IMR-90 (cell line): Measurements from ENCODE around the gene RALGPS2. TPM values are rescaled to one million over a fixed set of nuclear protein-coding genes. Genes with fewer than 3 reads are reported as not detected.

Experiments
- ATAC-seq: fragments of 200-7000 bp; cut with Tn5 transposase; 2 replicates; pipeline ENCODE4 v1.9.1; 2020; ENCODE audit warnings: low read depth, mild to moderate bottlenecking, moderate library complexity
- BruUV-seq: library from RNA; stranded (reverse); fragments of 400-500 nt; replicated peaks from 2 replicates; lab custom pipeline; 2021; lab: Mats Ljungman, UMichigan
- CTCF ChIA-PET: fragments of 300-600 bp; formaldehyde crosslinking; extraction: SDS; loops from one replicate; lab custom pipeline; 2021; ENCODE audit warnings: antibody characterized with exemption; lab: Yijun Ruan, JAX
- POLR2A ChIA-PET: fragments of 300-600 bp; sonication (Branson Sonifier 250); formaldehyde crosslinking; loops from one replicate; lab custom pipeline; 2022; ENCODE audit warnings: antibody characterized with exemption; ENCODE audit not compliant: unreplicated experiment; lab: Charles Lee
- DNase-seq: peaks from one replicate; pipeline ENCODE4 v3.0.0; 2013
- H2AFZ ChIP-seq: replicated peaks from 2 replicates; pipeline ENCODE3; 2013; ENCODE audit warnings: low read length, mild to moderate bottlenecking; ENCODE audit not compliant: poor library complexity
- H2AK5ac ChIP-seq: 2 replicates; pipeline ENCODE4 v1.6.1; 2013; ENCODE audit warnings: low read depth, low read length, inconsistent platforms
- H2AK9ac ChIP-seq: replicated peaks from 2 replicates; pipeline ENCODE3; 2013; ENCODE audit warnings: mild to moderate bottlenecking, low read depth, low read length, moderate library complexity; ENCODE audit not compliant: poor library complexity
- H2BK120ac ChIP-seq: 2 replicates; pipeline ENCODE4 v1.6.1; 2013; ENCODE audit warnings: low read depth, low read length, inconsistent platforms
- H2BK15ac ChIP-seq: 3 replicates; pipeline ENCODE4 v1.6.1; 2013; ENCODE audit warnings: low read depth, low read length, inconsistent platforms
- H2BK20ac ChIP-seq: 2 replicates; pipeline ENCODE4 v1.6.1; 2013; ENCODE audit warnings: low read depth, mild to moderate bottlenecking, inconsistent platforms, low read length, moderate library complexity
- H2BK5ac ChIP-seq: 2 replicates; pipeline ENCODE4 v1.6.1; 2013; ENCODE audit warnings: mild to moderate bottlenecking, low read depth, low read length, inconsistent platforms; ENCODE audit not compliant: poor library complexity, severe bottlenecking
- H3K14ac ChIP-seq: replicated peaks from 2 replicates; pipeline ENCODE4 v1.6.1; 2013; ENCODE audit warnings: low read depth, low read length, inconsistent platforms
- H3K18ac ChIP-seq: 2 replicates; pipeline ENCODE4 v1.6.1; 2013; ENCODE audit warnings: low read depth, low read length, control low read depth
- H3K23ac ChIP-seq: 2 replicates; pipeline ENCODE4 v1.6.1; 2013; ENCODE audit warnings: low read depth, low read length, inconsistent platforms
- H3K27ac ChIP-seq: 2 replicates; pipeline ENCODE4 v1.5.1; 2013; ENCODE audit warnings: mild to moderate bottlenecking, control low read depth, low read length; ENCODE audit not compliant: insufficient read depth
- H3K27me3 ChIP-seq: 2 replicates; pipeline ENCODE4 v1.6.1; 2013; ENCODE audit warnings: low read length; ENCODE audit not compliant: control insufficient read depth, insufficient read depth
- H3K36me3 ChIP-seq: 2 replicates; pipeline ENCODE4 v1.6.1; 2013; ENCODE audit warnings: low read length, mixed read lengths; ENCODE audit not compliant: control insufficient read depth, insufficient read depth
- H3K4ac ChIP-seq: 2 replicates; pipeline ENCODE4 v1.6.1; 2013; ENCODE audit warnings: low read depth, low read length, inconsistent platforms
- H3K4me1 ChIP-seq: 2 replicates; pipeline ENCODE4 v1.6.1; 2013; ENCODE audit warnings: low read length, mixed read lengths; ENCODE audit not compliant: control insufficient read depth, insufficient read depth
- H3K4me2 ChIP-seq: 2 replicates; pipeline ENCODE4 v1.6.1; 2013; ENCODE audit warnings: low read depth, mild to moderate bottlenecking, control low read depth, low read length, moderate library complexity
- H3K4me3 ChIP-seq: 2 replicates; pipeline ENCODE4 v1.5.1; 2013; ENCODE audit warnings: low read depth, mild to moderate bottlenecking, control low read depth, low read length, moderate library complexity; ENCODE audit not compliant: insufficient read depth
- H3K56ac ChIP-seq: 2 replicates; pipeline ENCODE4 v1.6.1; 2013; ENCODE audit warnings: low read length, inconsistent platforms; ENCODE audit not compliant: insufficient read depth; ENCODE audit errors: extremely low read depth
- H3K79me1 ChIP-seq, 2 experiments: 2 replicates each; pipeline ENCODE4 v1.6.1; 2013; ENCODE audit warnings: low read length in 2 of 2, inconsistent platforms in 1 of 2, low read depth in 1 of 2
- H3K9ac ChIP-seq: 2 replicates; pipeline ENCODE4 v1.6.1; 2013; ENCODE audit warnings: low read depth, low read length, control low read depth
- H3K9me1 ChIP-seq: 2 replicates; pipeline ENCODE4 v1.6.1; 2013; ENCODE audit warnings: low read length, inconsistent platforms; ENCODE audit not compliant: insufficient read depth
- H3K9me3 ChIP-seq: 2 replicates; pipeline ENCODE4 v1.6.1; 2013; ENCODE audit warnings: low read length; ENCODE audit not compliant: control insufficient read depth, insufficient read depth
- H4K20me1 ChIP-seq: 2 replicates; pipeline ENCODE4 v1.6.1; 2013; ENCODE audit warnings: low read length, inconsistent platforms; ENCODE audit not compliant: insufficient read depth
- H4K5ac ChIP-seq: 2 replicates; pipeline ENCODE4 v1.6.1; 2013; ENCODE audit warnings: mild to moderate bottlenecking, low read depth, low read length, control low read depth
- H4K8ac ChIP-seq, 2 experiments: 2 replicates each; pipeline ENCODE4 v1.6.1; 2013; ENCODE audit warnings: low read depth in 2 of 2, low read length in 2 of 2, control low read depth in 1 of 2, inconsistent platforms in 1 of 2
- H4K91ac ChIP-seq: 2 replicates; pipeline ENCODE4 v1.6.1; 2013; ENCODE audit warnings: low read depth, low read length, inconsistent platforms; ENCODE audit not compliant: insufficient read depth
- BHLHE40 ChIP-seq: fragments of 150-350 bp; IDR thresholded peaks from 2 replicates; pipeline ENCODE4 v1.6.1; 2016; ENCODE audit warnings: mild to moderate bottlenecking, low read depth, low read length
- CEBPB ChIP-seq: IDR thresholded peaks from 2 replicates; pipeline ENCODE4 v1.6.1; 2012; ENCODE audit warnings: low read depth, low read length, improper control_type of control experiment
- CHD1 ChIP-seq: IDR thresholded peaks from 2 replicates; pipeline ENCODE4 v1.6.1; 2012; ENCODE audit warnings: low read depth, low read length, improper control_type of control experiment
- FOS ChIP-seq: fragments of 150-350 bp; IDR thresholded peaks from 2 replicates; pipeline ENCODE4 v1.6.1; 2016; ENCODE audit warnings: low read depth, low read length
- MAFK ChIP-seq: IDR thresholded peaks from 2 replicates; pipeline ENCODE4 v1.6.1; 2012; ENCODE audit warnings: low read depth, low read length, improper control_type of control experiment
- MAZ ChIP-seq: IDR thresholded peaks from 2 replicates; pipeline ENCODE4 v1.6.1; 2012; ENCODE audit warnings: low read depth, mild to moderate bottlenecking, low read length, improper control_type of control experiment, moderate library complexity, borderline replicate concordance
- MXI1 ChIP-seq: IDR thresholded peaks from 2 replicates; pipeline ENCODE4 v1.6.1; 2012; ENCODE audit warnings: low read depth, mild to moderate bottlenecking, low read length, moderate library complexity, borderline replicate concordance
- NFE2L2 ChIP-seq: fragments of 150-350 bp; IDR thresholded peaks from 2 replicates; pipeline ENCODE4 v1.6.1; 2016; ENCODE audit warnings: low read depth, mild to moderate bottlenecking, low read length
- POLR2A ChIP-seq: IDR thresholded peaks from 2 replicates; pipeline ENCODE4 v1.6.1; 2012; ENCODE audit warnings: mild to moderate bottlenecking, low read depth, low read length
- RAD21 ChIP-seq: IDR thresholded peaks from 2 replicates; pipeline ENCODE4 v1.6.1; 2012; ENCODE audit warnings: low read length, improper control_type of control experiment
- RCOR1 ChIP-seq: IDR thresholded peaks from 2 replicates; pipeline ENCODE4 v1.6.1; 2012; ENCODE audit warnings: mild to moderate bottlenecking, low read length, improper control_type of control experiment; ENCODE audit not compliant: insufficient replicate concordance
- RFX5 ChIP-seq: IDR thresholded peaks from 2 replicates; pipeline ENCODE4 v1.8.0; 2012; ENCODE audit warnings: low read depth, mild to moderate bottlenecking, low read length, moderate library complexity
- SMC3 ChIP-seq: fragments of 150-350 bp; IDR thresholded peaks from 2 replicates; pipeline ENCODE4 v1.6.1; 2016; ENCODE audit warnings: low read depth, mild to moderate bottlenecking, antibody characterized with exemption, low read length, moderate library complexity
- USF2 ChIP-seq: fragments of 150-350 bp; IDR thresholded peaks from 2 replicates; pipeline ENCODE4 v1.6.1; 2017; ENCODE audit warnings: mild to moderate bottlenecking, antibody characterized with exemption, low read length, low read depth
- WGBS, 2 experiments: methylation state at CpG; one replicate each; pipeline versions ENCODE4 v1.1.5 to v1.1.7; 2013; ENCODE audit warnings: missing lambda C conversion rate in 2 of 2; ENCODE audit not compliant: insufficient read length in 1 of 2; ENCODE audit errors: extremely low coverage in 2 of 2; 5-methylcytosine and 5-hydroxymethylcytosine counted together
- dilution Hi-C: fragments of 300-500 bp; cut with HindIII; formaldehyde crosslinking; loops from one replicate; pipeline ENCODE4 v1.14.3; 2018; ENCODE audit warnings: low sequenced_read_pairs; ENCODE audit not compliant: unreplicated experiment
- in situ Hi-C: fragments of 300-500 bp; cut with MboI; formaldehyde crosslinking; loops from 3 replicates; pipeline ENCODE4 v1.14.3; 2019; ENCODE audit warnings: low sequenced_read_pairs, inconsistent platforms, mixed read lengths
- intact Hi-C: fragments of 100-400 bp; cut with micrococcal nuclease; formaldehyde crosslinking; loops from 2 replicates; pipeline ENCODE4 v1.10.0; 2022
- polyA plus RNA-seq, 3 experiments: library from polyadenylated mRNA; depleted of rRNA; stranded (reverse); fragments of >200 nt; gene quantifications; 2 replicates each; pipeline ENCODE4 v1.2.3, GENCODE V29; 2012; ENCODE audit warnings: low replicate concordance in 1 of 3
- total RNA-seq: library from RNA; depleted of rRNA; stranded (reverse); fragments of >200 nt; gene quantifications from 2 replicates; pipeline ENCODE4 v1.2.3, GENCODE V29; 2012
- TF ChIP-seq, protein P1 (sequence below): conservative IDR thresholded peaks from 2 replicates; pipeline ENCODE4 v1.5.1; 2012; ENCODE audit warnings: mild to moderate bottlenecking, low read depth, low read length, improper control_type of control experiment
- TF ChIP-seq, protein P2 (sequence below): fragments of 150-350 bp; IDR thresholded peaks from 2 replicates; pipeline ENCODE4 v1.6.1; 2016; ENCODE audit warnings: low read depth, mild to moderate bottlenecking, low read length, moderate library complexity, borderline replicate concordance

RALGPS2 gene
- total and polyA plus RNA-seq, 2 of the 4 experiments (the other 2 are of a cell fraction) = 13.8 to 148 TPM

DNA sequence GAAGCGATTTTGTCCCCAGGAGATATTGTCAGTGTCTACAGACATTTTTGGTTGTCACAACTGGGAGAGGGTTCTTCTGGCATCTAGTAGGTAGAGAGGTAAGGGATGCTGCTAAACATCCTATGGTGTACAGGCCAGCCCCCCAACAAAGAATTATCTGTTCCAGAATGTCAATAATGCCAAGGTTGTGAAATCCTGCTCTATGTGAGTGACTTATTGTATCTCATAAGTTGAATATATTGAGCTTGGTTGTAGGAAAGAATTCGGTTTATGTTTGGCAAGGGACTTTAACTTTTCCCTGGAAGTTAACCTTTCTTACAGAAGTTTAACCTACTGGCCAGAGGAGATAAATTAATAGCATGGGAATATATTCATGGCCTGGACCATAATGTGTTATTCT lies 198.5 kb downstream of the RALGPS2 start:
- Histone ChIP-seq H3K4me2 (no peak overlapping the region), H2AK9ac (no peak overlapping the region), H2AFZ (no peak overlapping the region), H3K9me3 (no peaks in the 10 kb centered on the region), H3K9ac (no peak overlapping the region), H3K4ac (no peak overlapping the region), H3K27ac (no peak overlapping the region), H3K18ac (no peak overlapping the region), H3K4me3 (no peak overlapping the region), H4K8ac (no peak overlapping the region), H3K14ac (no peak overlapping the region), H2BK20ac (no peak overlapping the region), H3K56ac (no peak overlapping the region), H2BK5ac (no peak overlapping the region), H3K27me3 (no peaks in the 10 kb centered on the region), H4K5ac (no peak overlapping the region), H3K4me1 (no peaks in the 10 kb centered on the region; the same call in 1 of the 2 replicates), H4K91ac (no peak overlapping the region), H2BK120ac (no peak overlapping the region), H4K20me1 (no peaks in the 10 kb centered on the region), H3K36me3 (peaks cover 1% of the 10 kb centered on the region; the same call in 1 of the 2 replicates), H2BK15ac (no peak overlapping the region), H3K79me1 (no peaks in the 10 kb centered on the region), H3K9me1 (no peaks in the 10 kb centered on the region), H3K23ac (no peak overlapping the region), H2AK5ac (no peak overlapping the region)
- dilution Hi-C loops (no loop called here), in situ Hi-C loops (no loop called here), intact Hi-C loops (no loop called here)
- CTCF ChIA-PET = interaction anchor here (1.2 kb wide), 1 partner anchor 21 kb away, joined by 3 read pairs; no protein-coding TSS in a partner anchor
- ATAC-seq (no peak), DNase-seq (no peak)
- POLR2A ChIA-PET = no interaction called here
- no CpG with 5 or more reads among the region's 2 CpGs for WGBS, 2 experiments
- no TSS peak for BruUV-seq
- TF ChIP-seq CEBPB (no peak), MXI1 (no peak), RAD21 (no peak), POLR2A (no peak), NFE2L2 (no peak), MAFK (no peak), SMC3 (no peak), USF2 (no peak), RCOR1 (no peak), FOS (no peak), RFX5 (no peak), BHLHE40 (no peak), MAZ (no peak), CHD1 (no peak)
- TF ChIP-seq, protein P1, sequence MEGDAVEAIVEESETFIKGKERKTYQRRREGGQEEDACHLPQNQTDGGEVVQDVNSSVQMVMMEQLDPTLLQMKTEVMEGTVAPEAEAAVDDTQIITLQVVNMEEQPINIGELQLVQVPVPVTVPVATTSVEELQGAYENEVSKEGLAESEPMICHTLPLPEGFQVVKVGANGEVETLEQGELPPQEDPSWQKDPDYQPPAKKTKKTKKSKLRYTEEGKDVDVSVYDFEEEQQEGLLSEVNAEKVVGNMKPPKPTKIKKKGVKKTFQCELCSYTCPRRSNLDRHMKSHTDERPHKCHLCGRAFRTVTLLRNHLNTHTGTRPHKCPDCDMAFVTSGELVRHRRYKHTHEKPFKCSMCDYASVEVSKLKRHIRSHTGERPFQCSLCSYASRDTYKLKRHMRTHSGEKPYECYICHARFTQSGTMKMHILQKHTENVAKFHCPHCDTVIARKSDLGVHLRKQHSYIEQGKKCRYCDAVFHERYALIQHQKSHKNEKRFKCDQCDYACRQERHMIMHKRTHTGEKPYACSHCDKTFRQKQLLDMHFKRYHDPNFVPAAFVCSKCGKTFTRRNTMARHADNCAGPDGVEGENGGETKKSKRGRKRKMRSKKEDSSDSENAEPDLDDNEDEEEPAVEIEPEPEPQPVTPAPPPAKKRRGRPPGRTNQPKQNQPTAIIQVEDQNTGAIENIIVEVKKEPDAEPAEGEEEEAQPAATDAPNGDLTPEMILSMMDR = no peak
- TF ChIP-seq, protein P2, sequence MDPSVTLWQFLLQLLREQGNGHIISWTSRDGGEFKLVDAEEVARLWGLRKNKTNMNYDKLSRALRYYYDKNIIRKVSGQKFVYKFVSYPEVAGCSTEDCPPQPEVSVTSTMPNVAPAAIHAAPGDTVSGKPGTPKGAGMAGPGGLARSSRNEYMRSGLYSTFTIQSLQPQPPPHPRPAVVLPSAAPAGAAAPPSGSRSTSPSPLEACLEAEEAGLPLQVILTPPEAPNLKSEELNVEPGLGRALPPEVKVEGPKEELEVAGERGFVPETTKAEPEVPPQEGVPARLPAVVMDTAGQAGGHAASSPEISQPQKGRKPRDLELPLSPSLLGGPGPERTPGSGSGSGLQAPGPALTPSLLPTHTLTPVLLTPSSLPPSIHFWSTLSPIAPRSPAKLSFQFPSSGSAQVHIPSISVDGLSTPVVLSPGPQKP = no peak
